ENCODE measurements around the gene FGR. TPM values are rescaled to one million over a fixed set of nuclear protein-coding genes. Genes with fewer than 3 reads are reported as not detected.
"Not testable (repeated sequence)": the region's sequence is repeated elsewhere in the genome, so short reads cannot be mapped to it uniquely, and the experiment has no call there.

FGR gene
- polyA plus RNA-seq, 3 donors from 2014 or later = 350 to 654 (median 572) TPM

GRCh38 chr1:27626031-27626935, 8.7 kb downstream of the FGR start:
- Mint-ChIP-seq H3K36me3 (peaks cover 3 to 14% (median 8%) of the 10 kb centered on the region in 3 donors), H3K4me1 (peaks cover 51 to 57% of the 10 kb centered on the region in 2 donors), H3K27me3 (ENCODE audit: low read depth in 3 of 3) (peaks cover 0 to 5% (median 1%) of the 10 kb centered on the region in 3 donors), H3K9me3 (no peaks in the 10 kb centered on the region), H3K27ac (no peak overlapping the region), H3K4me3 (no peak overlapping the region)
- peak; percentile 60 to 70 (median 68) for DNase-seq

DNA sequence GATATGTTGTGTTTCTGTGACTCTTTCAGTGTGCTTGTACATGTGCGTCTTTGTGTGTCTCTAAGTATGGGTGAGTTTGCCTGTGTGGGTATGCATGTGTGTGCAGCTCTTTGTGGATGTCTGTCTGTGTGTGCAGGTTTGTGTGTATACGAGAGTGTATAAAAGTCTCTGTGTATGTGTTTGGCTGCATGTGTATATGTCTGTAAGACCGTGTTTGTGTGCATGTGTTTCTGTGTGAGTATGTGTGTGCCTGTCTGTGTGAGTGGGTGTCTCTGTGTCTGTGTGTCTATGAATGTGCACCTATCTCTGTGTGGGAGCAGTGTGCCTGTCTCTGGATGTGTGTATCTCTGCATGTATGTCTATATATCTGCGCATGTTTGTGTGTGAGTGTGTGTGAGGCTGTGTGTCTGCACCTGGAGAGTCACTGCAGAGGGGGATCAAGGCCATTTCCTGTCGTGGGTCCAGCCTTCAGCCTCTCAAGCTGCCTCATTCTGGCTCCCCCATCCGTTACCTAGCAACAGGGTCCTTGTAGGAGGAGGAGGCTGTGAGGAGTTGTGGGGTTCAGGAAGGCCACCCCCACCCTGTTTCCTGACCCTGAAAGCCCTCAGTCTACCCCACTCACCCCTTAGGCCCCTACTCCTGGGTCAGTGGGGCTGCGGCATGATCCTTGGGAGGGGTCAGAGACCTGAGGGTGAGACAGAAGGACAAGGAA, 10.4 kb downstream of the FGR start:
- peaks cover 0 to 5% (median 1%) of the 10 kb centered on the region in 3 donors for H3K27me3 Mint-ChIP-seq (ENCODE audit: low read depth in 3 of 3)
- H3K36me3 Mint-ChIP-seq = peaks cover 7 to 22% (median 15%) of the 10 kb centered on the region in 3 donors
- no peaks in the 10 kb centered on the region for H3K9me3 Mint-ChIP-seq
- H3K27ac Mint-ChIP-seq = no peak overlapping the region
- H3K4me1 Mint-ChIP-seq = peaks cover 34 to 56% of the 10 kb centered on the region in 2 donors
- peak; percentile 54 to 59 (median 55) for DNase-seq
- no peak overlapping the region for H3K4me3 Mint-ChIP-seq

GRCh38 chr1:27623327-27624212, 11.4 kb downstream of the FGR start:
- Mint-ChIP-seq H3K4me3 (no peak overlapping the region), H3K27me3 (ENCODE audit: low read depth in 3 of 3) (peaks cover under 1 to 8% (median 3%) of the 10 kb centered on the region in 3 donors), H3K9me3 (no peaks in the 10 kb centered on the region), H3K27ac (no peak overlapping the region), H3K4me1 (peaks cover 24 to 55% of the 10 kb centered on the region in 2 donors), H3K36me3 (peaks cover 7 to 27% (median 20%) of the 10 kb centered on the region in 3 donors)
- DNase-seq = peak in 2 of 3 donors; percentile 42 to 54

DNA sequence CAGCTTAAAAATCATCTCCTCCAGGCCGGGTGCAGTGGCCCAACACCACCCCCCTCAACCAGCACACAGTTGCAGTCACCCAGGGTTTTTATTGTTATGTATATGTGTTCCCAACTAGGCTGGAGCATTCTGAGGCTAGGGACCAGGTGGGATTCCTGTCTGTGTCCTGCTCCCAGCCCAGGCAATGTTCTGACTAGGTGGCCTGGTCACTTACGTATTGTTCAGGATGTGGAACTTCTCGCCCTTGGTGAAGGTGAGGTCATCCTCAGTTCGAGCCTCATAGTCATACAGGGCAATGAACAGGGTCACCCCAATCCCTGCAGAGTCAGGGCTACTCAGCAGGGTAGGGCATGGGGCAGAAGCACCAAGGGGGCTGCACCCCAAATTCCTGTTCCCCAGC, 12.2 kb downstream of the FGR start:
- Mint-ChIP-seq H3K36me3 (peaks cover 10 to 34% (median 27%) of the 10 kb centered on the region in 3 donors), H3K4me3 (no peak overlapping the region)

DNA sequence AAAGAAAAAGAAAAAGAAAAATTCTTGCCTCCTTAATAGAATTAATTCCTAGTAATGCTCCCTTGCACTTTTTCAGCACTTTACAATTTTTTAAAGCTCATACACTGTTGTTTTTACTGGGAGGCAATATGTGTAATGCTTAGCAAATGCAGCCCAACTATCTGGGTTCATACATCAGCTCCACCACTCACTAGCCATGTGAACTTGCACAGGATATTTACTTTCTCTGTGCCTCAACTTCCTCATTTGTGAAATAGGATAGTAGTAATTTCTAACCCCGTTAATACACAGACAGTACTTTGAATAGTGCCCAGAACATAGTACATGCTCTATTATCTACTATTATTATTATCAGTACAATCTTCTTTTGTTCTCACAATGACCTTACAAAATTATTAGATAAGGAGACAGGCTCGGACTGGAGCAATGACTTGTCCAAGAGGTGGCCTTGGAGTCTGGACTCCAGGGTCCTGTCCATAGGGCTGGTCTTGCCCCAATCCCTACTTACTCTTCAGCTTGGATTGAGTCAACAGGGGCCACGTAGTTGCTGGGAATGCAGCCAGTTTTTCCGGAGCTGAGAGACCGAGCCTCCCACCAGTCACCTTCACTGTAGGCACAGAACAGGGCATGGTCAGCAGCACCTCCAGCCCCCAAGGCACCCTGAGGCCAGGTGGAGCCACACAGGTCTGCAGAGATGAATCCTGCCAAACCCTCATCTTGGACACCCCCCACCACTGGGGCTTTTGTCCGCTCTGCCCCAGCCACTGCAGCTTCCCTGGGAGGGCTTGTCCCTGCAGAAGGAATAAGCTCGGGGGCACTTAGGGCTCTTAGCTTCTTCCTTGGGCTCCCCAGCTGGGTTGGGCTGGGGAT, 13.7 kb downstream of the FGR start:
- Mint-ChIP-seq H3K9me3 (no peaks in the 10 kb centered on the region), H3K4me3 (peak overlapping the region; percentile 55 to 70 (median 66))

More for the DNA sequence above, 12.2 kb downstream of the FGR start:
- no peak for DNase-seq
- Mint-ChIP-seq H3K9me3 (no peaks in the 10 kb centered on the region), H3K27ac (no peak overlapping the region), H3K27me3 (ENCODE audit: low read depth in 3 of 3) (peaks cover 4 to 12% (median 9%) of the 10 kb centered on the region in 3 donors), H3K4me1 (peaks cover 17 to 55% of the 10 kb centered on the region in 2 donors)

DNA sequence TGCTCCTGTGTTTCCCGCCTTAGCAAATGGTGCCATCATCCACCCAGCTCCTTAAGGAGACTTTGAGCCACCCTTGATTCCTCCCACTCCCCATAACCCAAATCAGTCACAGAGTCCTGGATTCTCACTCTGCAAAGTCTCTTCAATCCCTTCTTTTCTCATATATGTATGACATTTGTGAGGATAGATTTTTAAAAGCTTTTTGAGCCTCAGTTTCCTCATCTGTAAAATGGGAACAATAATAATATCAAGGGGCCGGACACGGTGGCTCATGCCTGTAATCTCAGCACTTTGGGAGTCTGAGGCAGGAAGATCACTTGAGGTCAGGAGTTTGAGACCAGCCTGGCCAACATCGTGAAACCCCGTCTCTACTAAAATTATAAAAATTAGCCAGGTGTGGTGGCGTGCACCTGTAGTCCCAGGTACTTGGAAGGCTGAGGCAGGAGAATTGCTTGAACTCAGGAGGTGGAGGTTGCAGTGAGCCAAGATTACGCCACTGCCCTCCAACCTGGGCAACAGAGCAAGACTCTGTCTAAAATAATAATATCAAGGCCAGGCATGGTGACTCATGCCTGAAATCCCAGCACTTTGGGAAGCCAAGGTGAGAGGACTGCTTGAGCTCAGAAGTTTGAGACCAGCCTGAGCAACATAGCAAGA, 15.1 kb downstream of the FGR start:
- Mint-ChIP-seq H3K27me3 (ENCODE audit: low read depth in 3 of 3) (peaks cover 7 to 17% (median 12%) of the 10 kb centered on the region in 3 donors), H3K36me3 (peaks cover 22 to 54% (median 37%) of the 10 kb centered on the region in 3 donors), H3K27ac (peak overlapping the region; percentile 86 to 100 (median 96)), H3K4me3 (peak overlapping the region; percentile 70 to 80 (median 77)), H3K4me1 (peaks cover 0 to 68% of the 10 kb centered on the region in 2 donors)
- H3K9me3 Mint-ChIP-seq, DNase-seq: not testable (repeated sequence)

More for the DNA sequence above, 13.7 kb downstream of the FGR start:
- DNase-seq = no peak
- peak overlapping the region in 5 of 6 donors; percentile 82 to 95 (median 88) for H3K27ac Mint-ChIP-seq
- H3K4me1 Mint-ChIP-seq = peaks cover 4 to 60% of the 10 kb centered on the region in 2 donors
- H3K36me3 Mint-ChIP-seq = peaks cover 19 to 46% (median 35%) of the 10 kb centered on the region in 3 donors
- H3K27me3 Mint-ChIP-seq (ENCODE audit: low read depth in 3 of 3) = peaks cover 7 to 14% (median 12%) of the 10 kb centered on the region in 3 donors

DNA sequence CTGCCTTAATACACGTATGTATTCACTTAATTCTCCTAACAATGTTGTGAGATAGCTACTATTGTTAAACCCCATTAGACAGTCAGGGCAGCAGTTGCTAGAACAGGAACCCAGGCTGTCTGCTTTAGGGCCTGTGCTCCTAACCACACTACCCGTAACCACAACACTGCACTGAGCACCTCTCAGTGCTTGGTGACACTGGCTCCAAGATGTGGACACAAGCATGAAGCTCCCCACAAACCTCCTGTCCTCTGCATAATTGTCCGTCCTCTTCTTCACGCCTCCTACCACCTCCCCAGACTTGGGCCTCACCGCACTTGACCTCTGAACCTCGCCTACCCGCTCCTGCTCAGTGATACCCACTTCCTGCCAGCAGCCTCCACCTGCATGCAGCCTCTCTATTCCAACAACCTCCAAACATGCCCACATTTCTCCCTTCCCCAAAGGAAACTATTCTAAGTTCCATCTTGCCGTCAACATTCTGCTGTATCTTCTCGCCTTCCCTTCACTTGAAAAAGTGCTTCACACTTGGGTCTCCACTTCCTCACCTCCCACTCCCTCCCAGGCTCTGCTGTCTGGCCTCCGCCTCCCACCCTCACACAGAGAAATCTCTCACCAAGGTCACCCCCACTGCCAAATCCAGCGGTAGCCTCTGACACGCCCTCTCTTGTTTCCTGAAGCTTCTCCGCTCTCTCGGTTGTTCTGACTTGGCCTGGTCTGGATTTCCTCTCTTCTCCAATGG, 16.5 kb downstream of the FGR start:
- peak; percentile 86 to 87 (median 86) for DNase-seq
- Mint-ChIP-seq H3K27ac (peak overlapping the region; percentile 86 to 100 (median 96)), H3K27me3 (ENCODE audit: low read depth in 3 of 3) (peaks cover 8 to 17% (median 12%) of the 10 kb centered on the region in 3 donors)

GRCh38 chr1:27617420-27617819, 17.6 kb downstream of the FGR start:
- peaks cover 27 to 67% (median 46%) of the 10 kb centered on the region in 3 donors for H3K36me3 Mint-ChIP-seq
- H3K27ac Mint-ChIP-seq = peak overlapping the region; percentile 86 to 100 (median 96)
- DNase-seq = no peak
- peaks cover 8 to 17% (median 12%) of the 10 kb centered on the region in 3 donors for H3K27me3 Mint-ChIP-seq (ENCODE audit: low read depth in 3 of 3)
- peaks cover 13 to 81% of the 10 kb centered on the region in 2 donors for H3K4me1 Mint-ChIP-seq
- peak overlapping the region; percentile 74 to 80 (median 80) for H3K4me3 Mint-ChIP-seq
- no peaks in the 10 kb centered on the region for H3K9me3 Mint-ChIP-seq

More for the DNA sequence above, 16.5 kb downstream of the FGR start:
- peak overlapping the region; percentile 74 to 80 (median 80) for H3K4me3 Mint-ChIP-seq
- H3K36me3 Mint-ChIP-seq = peaks cover 29 to 65% (median 44%) of the 10 kb centered on the region in 3 donors
- H3K9me3 Mint-ChIP-seq = no peaks in the 10 kb centered on the region
- H3K4me1 Mint-ChIP-seq = peaks cover 12 to 79% of the 10 kb centered on the region in 2 donors

- H3K9me3 Mint-ChIP-seq = no peaks in the 10 kb centered on the region
- no peak for DNase-seq
- H3K4me3 Mint-ChIP-seq = peak overlapping the region in 4 of 5 donors; percentile 52 to 69 (median 66)
- peak overlapping the region; percentile 86 to 100 (median 96) for H3K27ac Mint-ChIP-seq
- peaks cover 8 to 15% (median 12%) of the 10 kb centered on the region in 3 donors for H3K27me3 Mint-ChIP-seq (ENCODE audit: low read depth in 3 of 3)
- peaks cover 35 to 73% (median 50%) of the 10 kb centered on the region in 3 donors for H3K36me3 Mint-ChIP-seq
- peaks cover 13 to 74% of the 10 kb centered on the region in 2 donors for H3K4me1 Mint-ChIP-seq
Observed at GRCh38 chr1:27616441-27616840, 18.5 kb downstream of the FGR start.

DNA sequence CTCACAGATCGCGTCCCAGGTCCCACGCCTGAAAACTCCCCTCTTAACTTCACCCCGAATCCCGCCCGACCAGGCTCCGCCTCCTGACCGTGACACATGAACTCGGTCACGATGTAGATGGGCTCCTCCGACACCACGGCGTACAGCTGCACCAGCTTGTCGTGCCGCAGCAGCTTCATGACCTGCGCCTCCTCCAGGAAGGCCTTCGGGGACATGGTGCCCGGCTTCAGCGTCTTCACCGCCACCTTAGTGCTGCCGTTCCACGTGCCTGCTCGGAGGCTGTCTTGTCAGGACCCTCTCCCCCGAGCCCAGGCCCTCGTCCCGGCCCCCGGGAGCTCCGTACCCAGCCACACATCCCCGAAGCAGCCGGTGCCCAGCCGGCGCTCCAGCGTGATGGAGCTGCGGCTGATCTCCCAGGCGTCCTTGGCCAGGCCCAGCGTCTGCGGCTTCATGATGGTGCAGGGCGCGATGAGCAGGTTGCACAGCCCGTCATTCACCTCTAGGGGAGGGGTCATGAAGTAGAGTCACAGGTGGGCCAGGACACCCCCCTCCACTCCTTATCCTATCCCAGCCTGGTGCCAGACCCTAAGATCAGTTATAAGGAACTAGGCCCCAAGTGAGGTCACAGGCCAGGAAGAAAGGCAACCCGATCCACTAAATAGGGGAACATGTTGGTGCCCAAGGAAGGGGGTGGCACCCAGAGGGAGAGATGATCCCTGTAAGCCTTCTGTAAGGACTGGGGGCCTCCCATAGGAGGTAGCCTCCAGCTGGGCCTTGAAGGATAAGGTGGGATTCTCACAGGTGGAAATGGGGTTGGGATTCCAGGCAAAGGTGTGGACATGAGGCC, 19.4 kb downstream of the FGR start:
- H3K9me3 Mint-ChIP-seq = no peaks in the 10 kb centered on the region
- peaks cover 8 to 15% (median 12%) of the 10 kb centered on the region in 3 donors for H3K27me3 Mint-ChIP-seq (ENCODE audit: low read depth in 3 of 3)
- peaks cover 13 to 67% of the 10 kb centered on the region in 2 donors for H3K4me1 Mint-ChIP-seq
- peaks cover 31 to 66% (median 45%) of the 10 kb centered on the region in 3 donors for H3K36me3 Mint-ChIP-seq
- no peak for DNase-seq
- H3K4me3 Mint-ChIP-seq = peak overlapping the region; percentile 33 to 69 (median 60)
- H3K27ac Mint-ChIP-seq = peak overlapping the region; percentile 86 to 100 (median 96)

All from immature natural killer cell (primary cell).